T-cell (primary cell): ENCODE data around the gene EPB41L4A. TPM values are rescaled to one million over a fixed set of nuclear protein-coding genes. Genes with fewer than 3 reads are reported as not detected.
"Not testable (repeated sequence)": the region's sequence is repeated elsewhere in the genome, so short reads cannot be mapped to it uniquely, and the experiment has no call there.

Source experiments
- ATAC-seq, 4 experiments: fragments of 200-7000 bp in 3 of 4; fragments of 150-1000 bp in 1 of 4; cut with Tn5 transposase; replicated peaks in 1 of 4; 1 replicate in 3 of 4; 2 replicates in 1 of 4; pipeline ENCODE4 v1.10.0; 2021; ENCODE audit warnings: moderate library complexity in 3 of 4, mild to moderate bottlenecking in 2 of 4, moderate number of reproducible peaks in 1 of 4
- CTCF ChIA-PET, 2 donors: fragments of 300-600 bp; sonication (Branson Sonifier 250); formaldehyde crosslinking; loops; one replicate each; lab custom pipeline; 2022; ENCODE audit warnings: antibody characterized with exemption in 2 of 2; lab: Charles Lee
- POLR2A ChIA-PET, 2 donors: fragments of 300-600 bp; sonication (Branson Sonifier 250); formaldehyde crosslinking; loops; one replicate each; lab custom pipeline; 2022; ENCODE audit warnings: antibody characterized with exemption in 2 of 2; lab: Charles Lee
- DNase-seq, 35 experiments: peaks; one replicate each; pipeline versions ENCODE4 v3.0.0 to v3.0.0-alpha.2; 2013 to 2023
- H3K27ac ChIP-seq: one replicate; pipeline ENCODE4 v1.5.1; 2013; ENCODE audit warnings: low read length
- H3K27me3 ChIP-seq, 2 experiments: replicated peaks in 1 of 2; 1 replicate in 1 of 2; 2 replicates in 1 of 2; pipeline versions ENCODE4 v1.6.1 to v1.7.0; 2013; ENCODE audit warnings: low read length in 1 of 2, mixed read lengths in 1 of 2; ENCODE audit not compliant: control insufficient read depth in 2 of 2, insufficient read depth in 2 of 2; ENCODE audit errors: extremely low read depth in 1 of 2
- H3K36me3 ChIP-seq, 2 donors: 1 replicate in 1 of 2; 2 replicates in 1 of 2; pipeline versions ENCODE4 v1.6.1 to v1.7.0; 2013; ENCODE audit warnings: low read length in 1 of 2; ENCODE audit not compliant: control insufficient read depth in 2 of 2, insufficient read depth in 1 of 2; ENCODE audit errors: extremely low read depth in 1 of 2
- H3K4me1 ChIP-seq, 2 experiments: 1 replicate in 1 of 2; 2 replicates in 1 of 2; pipeline versions ENCODE4 v1.6.1 to v1.7.0; 2013; ENCODE audit warnings: low read length in 2 of 2, mixed read lengths in 1 of 2; ENCODE audit not compliant: insufficient read depth in 2 of 2, control insufficient read depth in 1 of 2; ENCODE audit errors: extremely low read depth in 1 of 2
- H3K4me3 ChIP-seq, 2 donors: 1 replicate in 1 of 2; 2 replicates in 1 of 2; pipeline versions ENCODE4 v1.5.1 to v1.7.0; 2013; ENCODE audit warnings: mild to moderate bottlenecking in 2 of 2, low read length in 1 of 2, moderate library complexity in 1 of 2; ENCODE audit not compliant: control insufficient read depth in 1 of 2; ENCODE audit errors: extremely low read depth in 1 of 2
- H3K9me3 ChIP-seq: 2 replicates; pipeline ENCODE4 v1.7.0; 2013
- H3K27ac Mint-ChIP-seq, 2 donors: one replicate each; pipeline ENCODE4 v1.8.0; 2020 to 2021; ENCODE audit warnings: mild to moderate bottlenecking in 2 of 2, mixed read lengths in 2 of 2
- H3K27me3 Mint-ChIP-seq, 2 donors: one replicate each; pipeline ENCODE4 v1.8.0; 2021 to 2022; ENCODE audit warnings: mixed read lengths in 2 of 2
- H3K36me3 Mint-ChIP-seq: one replicate; pipeline ENCODE4 v1.8.0; 2021; ENCODE audit warnings: mixed read lengths
- H3K4me1 Mint-ChIP-seq, 3 donors: one replicate each; pipeline ENCODE4 v1.8.0; 2020 to 2022; ENCODE audit warnings: mixed read lengths in 3 of 3, mild to moderate bottlenecking in 1 of 3
- H3K4me3 Mint-ChIP-seq, 3 donors: one replicate each; pipeline ENCODE4 v1.8.0; 2020 to 2022; ENCODE audit warnings: mild to moderate bottlenecking in 3 of 3, mixed read lengths in 3 of 3, moderate library complexity in 3 of 3
- H3K9me3 Mint-ChIP-seq, 3 donors: one replicate each; pipeline ENCODE4 v1.8.0; 2020 to 2022; ENCODE audit warnings: mixed read lengths in 3 of 3
- WGBS: methylation state at CpG from one replicate; pipeline ENCODE4 v1.1.5; 2013; ENCODE audit warnings: missing lambda C conversion rate; ENCODE audit not compliant: insufficient coverage; 5-methylcytosine and 5-hydroxymethylcytosine counted together
- total RNA-seq, 35 experiments: library from RNA in 6 of 35; stranded (reverse) in 6 of 35; fragments of 120-200 nt in 1 of 35; gene quantifications; one replicate each; pipeline versions ENCODE4 v1.2.1 to v1.2.4 and lab custom pipeline; 2013 to 2026

EPB41L4A gene
- total RNA-seq, 5 donors from 2014 or later (not counting 1 experiment from before 2014, with no cell fraction given), result 0.47 to 2.5 (median 1.5) TPM

DNA sequence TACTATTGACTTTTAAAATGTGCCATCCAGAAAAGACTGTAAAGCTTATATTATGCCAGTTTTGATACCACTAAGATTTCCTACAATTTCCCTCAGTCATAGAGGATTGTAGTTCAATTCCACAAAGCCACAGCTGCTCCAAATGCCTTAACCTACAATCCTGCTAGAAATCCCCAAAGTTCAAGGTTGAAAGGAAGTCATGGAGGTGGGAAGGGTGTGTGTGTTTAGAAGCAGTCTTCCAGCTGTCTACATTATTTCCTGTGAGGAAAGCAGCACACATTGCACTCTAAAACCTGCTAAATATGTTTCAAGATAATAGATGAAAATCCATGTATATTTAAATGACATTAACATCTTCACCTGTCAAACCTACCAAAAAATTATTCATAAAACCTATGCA lies 11.8 kb downstream of the EPB41L4A start:
- Mint-ChIP-seq H3K4me1 (no peaks in the 10 kb centered on the region), H3K27me3 (peaks cover 33 to 36% of the 10 kb centered on the region in 2 donors), H3K4me3 (no peak overlapping the region), H3K27ac (no peak overlapping the region), H3K36me3 (no peaks in the 10 kb centered on the region), H3K9me3 (no peaks in the 10 kb centered on the region)
- CTCF ChIA-PET, result no interaction called here
- ATAC-seq, result no peak
- Histone ChIP-seq H3K9me3 (no peaks in the 10 kb centered on the region), H3K36me3 (no peaks in the 10 kb centered on the region), H3K4me3 (no peak overlapping the region), H3K4me1 (no peaks in the 10 kb centered on the region), H3K27ac (no peak overlapping the region), H3K27me3 (peaks cover 4 to 6% of the 10 kb centered on the region in 2 experiments)
- no peak for DNase-seq
- POLR2A ChIA-PET, result no interaction called here

DNA sequence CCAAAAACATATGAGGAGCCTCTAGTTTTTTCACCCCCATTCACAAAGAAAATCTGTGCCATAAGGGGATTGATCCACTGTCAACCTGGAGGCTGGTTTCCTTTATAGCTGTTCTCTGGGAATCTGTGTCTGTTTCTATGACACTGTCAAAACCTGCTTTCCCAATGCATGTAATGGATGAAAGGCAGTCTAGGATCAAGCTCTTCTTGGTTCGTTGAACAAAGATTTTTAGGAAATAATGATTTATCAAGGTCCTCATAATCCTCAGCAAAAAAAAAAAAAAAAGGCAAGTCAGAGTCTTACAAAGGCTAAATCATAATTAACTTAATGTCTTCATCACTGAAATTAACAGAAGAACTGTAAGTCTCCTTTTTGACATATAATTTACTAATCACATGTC lies 16.0 kb downstream of the EPB41L4A start:
- DNase-seq (no peak), ATAC-seq (no peak)
- Mint-ChIP-seq H3K36me3 (no peaks in the 10 kb centered on the region), H3K27ac (no peak overlapping the region), H3K27me3 (peaks cover 21 to 27% of the 10 kb centered on the region in 2 donors), H3K9me3 (no peaks in the 10 kb centered on the region), H3K4me3 (no peak overlapping the region), H3K4me1 (no peaks in the 10 kb centered on the region)
- Histone ChIP-seq H3K27me3 (peaks cover 0 to 4% of the 10 kb centered on the region in 2 experiments), H3K4me1 (no peaks in the 10 kb centered on the region), H3K4me3 (no peak overlapping the region), H3K27ac (no peak overlapping the region), H3K9me3 (no peaks in the 10 kb centered on the region), H3K36me3 (no peaks in the 10 kb centered on the region)
- ChIA-PET POLR2A (no interaction called here), CTCF (interaction anchor here in 1 of 2 donors (0.7 kb wide), 1 partner anchor 984 kb away, joined by 6 read pairs; no protein-coding TSS in a partner anchor)
- no CpG with 5 or more reads among the region's 1 CpG for WGBS

DNA sequence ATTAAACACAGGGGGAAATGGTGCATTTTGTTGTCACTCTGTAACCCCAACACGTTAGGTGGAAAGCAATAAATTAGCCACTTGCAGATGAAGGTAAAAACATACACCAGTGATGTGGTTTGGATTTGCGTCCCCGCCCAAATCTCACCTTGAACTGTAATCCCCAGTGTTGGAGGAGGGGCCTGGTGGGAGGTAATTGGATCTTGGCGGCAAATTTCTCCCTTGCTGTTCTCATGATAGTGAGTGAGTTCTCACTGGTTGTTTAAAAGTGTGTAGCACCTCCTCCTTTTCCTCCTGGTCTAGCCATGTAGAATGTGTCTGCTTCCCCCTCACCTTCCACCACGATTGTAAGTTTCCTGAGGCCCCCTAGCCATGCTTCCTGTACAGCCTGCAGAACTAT lies 17.2 kb downstream of the EPB41L4A start:
- Histone ChIP-seq H3K36me3 (no peaks in the 10 kb centered on the region), H3K27ac (no peak overlapping the region), H3K4me1 (no peaks in the 10 kb centered on the region), H3K4me3 (no peak overlapping the region), H3K9me3 (no peaks in the 10 kb centered on the region), H3K27me3 (peaks cover 0 to 4% of the 10 kb centered on the region in 2 experiments)
- H3K4me3 Mint-ChIP-seq, result no peak overlapping the region
- peaks cover 21 to 29% of the 10 kb centered on the region in 2 donors for H3K27me3 Mint-ChIP-seq
- POLR2A ChIA-PET, result no interaction called here
- CTCF ChIA-PET, result no interaction called here
- WGBS, result no CpG with 5 or more reads among the region's 5 CpGs
- ATAC-seq (no peak), DNase-seq (no peak)
- no peaks in the 10 kb centered on the region for H3K9me3 Mint-ChIP-seq
- no peaks in the 10 kb centered on the region for H3K36me3 Mint-ChIP-seq
- H3K27ac Mint-ChIP-seq, result no peak overlapping the region
- H3K4me1 Mint-ChIP-seq, result no peaks in the 10 kb centered on the region

DNA sequence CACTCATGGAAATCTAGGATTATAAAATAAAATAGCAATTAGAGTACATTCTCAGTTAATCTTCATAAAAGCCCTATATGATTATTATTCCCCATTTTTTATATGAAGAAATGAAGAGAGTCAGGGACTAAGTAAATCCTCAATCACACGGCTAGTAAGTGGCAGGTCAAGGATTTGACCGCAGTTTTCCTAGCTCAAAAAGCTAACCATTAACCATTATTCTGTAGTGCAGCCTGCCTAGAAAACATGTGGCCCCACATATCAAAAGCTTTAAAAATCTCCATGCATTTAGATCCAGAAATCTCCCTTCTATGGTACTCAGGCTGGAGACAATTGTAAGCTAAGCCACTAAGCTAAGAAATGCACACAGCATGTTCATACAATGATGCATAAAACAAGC lies 21.4 kb downstream of the EPB41L4A start:
- no peak overlapping the region for H3K4me3 ChIP-seq
- H3K27me3 ChIP-seq, result peaks cover 0 to 4% of the 10 kb centered on the region in 2 experiments
- Mint-ChIP-seq H3K27ac (no peak overlapping the region), H3K36me3 (no peaks in the 10 kb centered on the region), H3K4me3 (no peak overlapping the region), H3K27me3 (peaks cover 10 to 22% of the 10 kb centered on the region in 2 donors), H3K4me1 (no peaks in the 10 kb centered on the region), H3K9me3 (no peaks in the 10 kb centered on the region)
- ATAC-seq, result no peak
- H3K27ac ChIP-seq, result no peak overlapping the region
- H3K9me3 ChIP-seq, result no peaks in the 10 kb centered on the region
- CTCF ChIA-PET, result no interaction called here
- no peaks in the 10 kb centered on the region for H3K36me3 ChIP-seq
- DNase-seq, result no peak
- no CpG with 5 or more reads among the region's 2 CpGs for whole genome bisulfite sequencing
- no peaks in the 10 kb centered on the region for H3K4me1 ChIP-seq
- POLR2A ChIA-PET, result no interaction called here

DNA sequence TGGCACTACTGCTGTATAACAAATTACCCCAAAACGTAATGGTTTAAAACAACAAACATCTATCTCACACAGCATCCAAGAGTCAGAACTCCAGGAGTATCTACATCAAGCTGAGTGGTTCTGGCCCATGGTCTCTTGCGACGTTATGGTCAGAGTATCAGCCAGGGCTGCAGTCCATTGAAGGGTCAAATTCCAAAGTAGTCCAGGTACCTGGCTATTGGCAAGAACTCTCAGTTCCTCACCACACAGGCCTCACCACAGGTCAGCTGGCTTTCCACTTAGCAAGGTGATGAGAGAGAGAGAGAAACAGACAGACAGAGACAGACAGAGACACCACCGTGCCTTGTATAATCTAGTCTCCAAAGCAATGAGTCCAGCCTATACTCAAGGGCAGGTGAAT lies 22.6 kb downstream of the EPB41L4A start:
- no peak overlapping the region for H3K27ac Mint-ChIP-seq
- no peaks in the 10 kb centered on the region for H3K36me3 Mint-ChIP-seq
- Histone ChIP-seq H3K27ac (no peak overlapping the region), H3K36me3 (no peaks in the 10 kb centered on the region), H3K9me3 (no peaks in the 10 kb centered on the region), H3K4me3 (no peak overlapping the region), H3K4me1 (no peaks in the 10 kb centered on the region), H3K27me3 (peaks cover 0 to 4% of the 10 kb centered on the region in 2 experiments)
- WGBS, result 57% methylated on average over 1 of the region's 4 CpGs
- H3K9me3 Mint-ChIP-seq, result no peaks in the 10 kb centered on the region
- no peaks in the 10 kb centered on the region for H3K4me1 Mint-ChIP-seq
- ChIA-PET CTCF (interaction anchor here in 1 of 2 donors (0.7 kb wide), 1 partner anchor 33 kb away, joined by 3 read pairs; no protein-coding TSS in a partner anchor), POLR2A (no interaction called here)
- peaks cover 8 to 21% of the 10 kb centered on the region in 2 donors for H3K27me3 Mint-ChIP-seq
- H3K4me3 Mint-ChIP-seq, result no peak overlapping the region
- no peak for DNase-seq
- ATAC-seq, result no peak

DNA sequence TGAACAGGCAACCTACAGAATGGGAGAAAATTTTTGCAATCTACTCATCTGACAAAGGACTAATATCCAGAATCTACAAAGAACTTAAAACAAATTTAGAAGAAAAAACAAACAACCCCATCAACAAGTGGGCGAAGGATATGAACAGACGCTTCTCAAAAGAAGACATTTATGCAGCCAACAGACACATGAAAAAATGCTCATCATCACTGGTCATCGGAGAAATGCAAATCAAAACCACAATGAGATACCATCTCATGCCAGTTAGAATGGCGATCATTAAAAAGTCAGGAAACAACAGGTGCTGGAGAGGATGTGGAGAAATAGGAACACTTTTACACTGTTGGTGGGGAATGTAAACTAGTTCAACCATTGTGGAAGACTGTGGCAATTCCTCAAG lies 23.8 kb downstream of the EPB41L4A start:
- H3K27me3 ChIP-seq, CTCF ChIA-PET, POLR2A ChIA-PET, H3K27ac ChIP-seq, ATAC-seq, H3K27ac Mint-ChIP-seq, H3K4me3 Mint-ChIP-seq, H3K4me3 ChIP-seq, H3K9me3 ChIP-seq, H3K36me3 ChIP-seq, DNase-seq, H3K4me1 ChIP-seq, H3K36me3 Mint-ChIP-seq, H3K4me1 Mint-ChIP-seq, H3K9me3 Mint-ChIP-seq: not testable (repeated sequence)
- no CpG with 5 or more reads among the region's 4 CpGs for WGBS
- H3K27me3 Mint-ChIP-seq, result peaks cover 8 to 24% of the 10 kb centered on the region in 2 donors

DNA sequence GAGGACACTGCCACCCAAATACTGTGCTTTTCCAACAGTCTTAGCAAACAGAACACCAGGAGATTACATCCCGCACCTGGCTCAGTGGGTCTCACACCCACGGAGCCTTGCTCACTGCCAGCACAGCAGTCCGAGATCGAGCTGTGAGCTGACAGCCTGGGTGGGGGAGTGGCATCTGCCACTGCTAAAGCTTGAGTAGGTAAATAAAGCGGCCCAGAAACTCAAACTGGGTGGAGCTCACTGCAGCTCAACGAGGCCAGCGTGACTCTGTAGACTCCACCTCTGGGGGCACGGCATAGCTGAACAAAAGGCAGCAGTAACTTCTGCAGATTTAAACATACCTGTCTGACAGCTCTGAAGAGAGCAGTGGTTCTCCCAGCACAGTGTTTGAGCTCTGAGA lies 28.8 kb downstream of the EPB41L4A start:
- Mint-ChIP-seq H3K36me3 (no peaks in the 10 kb centered on the region), H3K4me3 (no peak overlapping the region), H3K9me3 (no peaks in the 10 kb centered on the region), H3K4me1 (no peaks in the 10 kb centered on the region), H3K27ac (no peak overlapping the region), H3K27me3 (peaks cover 5 to 9% of the 10 kb centered on the region in 2 donors)
- no peaks in the 10 kb centered on the region for H3K9me3 ChIP-seq
- H3K27me3 ChIP-seq, result peaks cover 0 to 4% of the 10 kb centered on the region in 2 experiments
- no peak overlapping the region for H3K27ac ChIP-seq
- ATAC-seq, result no peak
- WGBS, result 82% methylated on average over 8 of the region's 8 CpGs
- H3K4me3 ChIP-seq, result no peak overlapping the region
- H3K36me3 ChIP-seq, result no peaks in the 10 kb centered on the region
- ChIA-PET CTCF (no interaction called here), POLR2A (no interaction called here)
- DNase-seq, result no peak
- no peaks in the 10 kb centered on the region for H3K4me1 ChIP-seq
